ENCODE results near the gene MED28.

GRCh38 chr4:17680559-17681280 is 66.3 kb downstream of the MED28 start:
- TF ChIP-seq TARDBP (IDR thresholded peaks at IDR 0.05) (no peak), FOXA1 (IDR thresholded peaks at IDR 0.05) (no peak), SP1 (IDR thresholded peaks at IDR 0.05) (no peak), FOXM1 (IDR thresholded peaks at IDR 0.05; ENCODE audit: borderline replicate concordance) (no peak), L3MBTL2 (conservative IDR thresholded peaks at IDR 0.05) (no peak), NFRKB (IDR thresholded peaks at IDR 0.05) (no peak), LEF1 (IDR thresholded peaks at IDR 0.05; ENCODE audit: borderline replicate concordance) (no peak), ARNT (IDR thresholded peaks at IDR 0.05) (no peak)
